H1 (cell line): ENCODE results near the gene NELFB. TPM values are rescaled to one million over a fixed set of nuclear protein-coding genes. Genes with fewer than 3 reads are reported as not detected.

Source experiments
- CTCF ChIA-PET: fragments of 300-600 bp; sonication (Branson Sonifier 250); formaldehyde crosslinking; loops from one replicate; lab custom pipeline; 2021; ENCODE audit not compliant: partially characterized antibody; lab: Charles Lee
- POLR2A ChIA-PET: fragments of 300-600 bp; sonication (Branson Sonifier 250); formaldehyde crosslinking; loops from one replicate; lab custom pipeline; 2021; ENCODE audit warnings: inconsistent platforms; ENCODE audit not compliant: partially characterized antibody; lab: Charles Lee
- DNase-seq, 2 experiments: peaks; one replicate each; pipeline versions ENCODE4 v3.0.0 to v3.0.0-alpha.2; 2010 to 2022; ENCODE audit warnings: low spot score in 2 of 2, low read depth in 1 of 2, mixed read lengths in 1 of 2
- FAIRE-seq: peaks from 2 replicates; lab custom pipeline; 2011; peaks lifted over from hg19 to GRCh38; lab: Jason Lieb, UNC
- H2AFZ ChIP-seq: 2 replicates; pipeline ENCODE4 v1.8.1; 2012; ENCODE audit warnings: low read length, inconsistent platforms
- H2AK5ac ChIP-seq: 2 replicates; pipeline ENCODE4 v1.6.1; 2013; ENCODE audit warnings: low read depth, low read length
- H2BK120ac ChIP-seq: replicated peaks from 2 replicates; pipeline ENCODE3; 2013; ENCODE audit warnings: low read depth, low read length, inconsistent platforms
- H2BK12ac ChIP-seq: 2 replicates; pipeline ENCODE4 v1.6.1; 2013; ENCODE audit warnings: low read depth, low read length
- H2BK15ac ChIP-seq: 2 replicates; pipeline ENCODE4 v1.6.1; 2013; ENCODE audit warnings: low read length
- H2BK20ac ChIP-seq: 2 replicates; pipeline ENCODE4 v1.6.1; 2013; ENCODE audit warnings: low read length
- H2BK5ac ChIP-seq: 2 replicates; pipeline ENCODE4 v1.6.1; 2013; ENCODE audit warnings: low read depth, low read length
- H3K14ac ChIP-seq: 2 replicates; pipeline ENCODE4 v1.6.1; 2013; ENCODE audit warnings: inconsistent platforms; ENCODE audit not compliant: insufficient read length
- H3K18ac ChIP-seq: 2 replicates; pipeline ENCODE4 v1.6.1; 2013; ENCODE audit warnings: low read length; ENCODE audit errors: extremely low read depth
- H3K23ac ChIP-seq: 2 replicates; pipeline ENCODE4 v1.6.1; 2013; ENCODE audit warnings: inconsistent platforms; ENCODE audit not compliant: insufficient read length
- H3K23me2 ChIP-seq: 2 replicates; pipeline ENCODE4 v1.6.1; 2013; ENCODE audit warnings: low read depth, low read length
- H3K27ac ChIP-seq: 2 replicates; pipeline ENCODE4 v1.6.1; 2011; ENCODE audit warnings: low read depth, low read length, inconsistent platforms
- H3K27me3 ChIP-seq, 4 experiments: replicated peaks in 1 of 4; 1 replicate in 1 of 4; 2 replicates in 3 of 4; pipeline versions ENCODE4 v1.6.1 to v1.8.1; 2011 to 2013; ENCODE audit warnings: low read length in 3 of 4, mild to moderate bottlenecking in 3 of 4, inconsistent platforms in 2 of 4, mixed read lengths in 2 of 4, moderate library complexity in 1 of 4; ENCODE audit not compliant: control insufficient read depth in 3 of 4, insufficient read depth in 3 of 4; ENCODE audit errors: extremely low read depth in 1 of 4
- H3K36me3 ChIP-seq, 4 experiments: 2 replicates each; pipeline versions ENCODE4 v1.6.1 to v1.8.1; 2011 to 2013; ENCODE audit warnings: mild to moderate bottlenecking in 4 of 4, low read length in 3 of 4, moderate library complexity in 2 of 4, control low read depth in 1 of 4, inconsistent platforms in 1 of 4; ENCODE audit not compliant: insufficient read depth in 4 of 4, control insufficient read depth in 2 of 4
- H3K4ac ChIP-seq: replicated peaks from 2 replicates; pipeline ENCODE3; 2013; ENCODE audit warnings: low read length, low read depth, mixed read lengths, inconsistent platforms; ENCODE audit not compliant: insufficient read length
- H3K4me1 ChIP-seq, 4 experiments: replicated peaks in 1 of 4; 1 replicate in 1 of 4; 2 replicates in 3 of 4; pipeline versions ENCODE4 v1.6.1 to v1.8.1; 2011 to 2013; ENCODE audit warnings: low read length in 3 of 4, inconsistent platforms in 2 of 4, mixed read lengths in 1 of 4; ENCODE audit not compliant: insufficient read depth in 4 of 4, control insufficient read depth in 3 of 4
- H3K4me2 ChIP-seq, 2 experiments: 2 replicates each; pipeline versions ENCODE4 v1.6.1 to v1.8.1; 2011 to 2013; ENCODE audit warnings: low read depth in 2 of 2, low read length in 2 of 2, control low read depth in 1 of 2, inconsistent platforms in 1 of 2, mild to moderate bottlenecking in 1 of 2; ENCODE audit not compliant: insufficient read depth in 1 of 2
- H3K4me3 ChIP-seq, 4 experiments: fragments of 200-600, 300-600 bp in 1 of 4; sonication (generic), shearing (Covaris generic), sonication (Bioruptor Twin) in 1 of 4; 2 replicates each; pipeline versions ENCODE4 v1.5.1 to v1.8.1; 2011 to 2016; ENCODE audit warnings: low read length in 4 of 4, low read depth in 3 of 4, control low read depth in 2 of 4, inconsistent platforms in 2 of 4, mild to moderate bottlenecking in 2 of 4, mixed read lengths in 1 of 4, moderate library complexity in 1 of 4; ENCODE audit not compliant: insufficient read depth in 2 of 4; ENCODE audit errors: extremely low read depth in 1 of 4
- H3K56ac ChIP-seq: replicated peaks from 2 replicates; pipeline ENCODE3; 2013; ENCODE audit warnings: low read depth, mild to moderate bottlenecking, mixed read lengths, low read length, inconsistent platforms; ENCODE audit not compliant: insufficient read length
- H3K79me1 ChIP-seq: 2 replicates; pipeline ENCODE4 v1.6.1; 2013; ENCODE audit warnings: low read depth, low read length, control low read depth
- H3K79me2 ChIP-seq, 2 experiments: 2 replicates each; pipeline versions ENCODE4 v1.6.1 to v1.8.1; 2012 to 2013; ENCODE audit warnings: low read length in 2 of 2, mild to moderate bottlenecking in 2 of 2, inconsistent platforms in 1 of 2; ENCODE audit not compliant: insufficient read depth in 2 of 2, control insufficient read depth in 1 of 2
- H3K9ac ChIP-seq, 4 experiments: replicated peaks in 1 of 4; 1 replicate in 1 of 4; 2 replicates in 3 of 4; pipeline versions ENCODE4 v1.6.1 to v1.8.1; 2011 to 2013; ENCODE audit warnings: low read depth in 3 of 4, low read length in 3 of 4, control low read depth in 2 of 4, mild to moderate bottlenecking in 2 of 4, moderate library complexity in 2 of 4, inconsistent platforms in 1 of 4; ENCODE audit errors: extremely low read depth in 1 of 4
- H3K9me3 ChIP-seq, 2 experiments: 2 replicates each; pipeline versions ENCODE4 v1.6.1 to v1.8.1; 2012 to 2013; ENCODE audit warnings: mild to moderate bottlenecking in 2 of 2, moderate library complexity in 2 of 2, control low read depth in 1 of 2, inconsistent platforms in 1 of 2, low read depth in 1 of 2, low read length in 1 of 2, mixed read lengths in 1 of 2; ENCODE audit not compliant: insufficient read depth in 2 of 2
- H4K20me1 ChIP-seq, 2 experiments: replicated peaks in 1 of 2; 2 replicates each; pipeline versions ENCODE3 to v1.8.1; 2011 to 2013; ENCODE audit warnings: inconsistent platforms in 2 of 2, low read length in 2 of 2, mild to moderate bottlenecking in 1 of 2; ENCODE audit not compliant: insufficient read depth in 2 of 2, control insufficient read depth in 1 of 2
- H4K5ac ChIP-seq: 2 replicates; pipeline ENCODE4 v1.6.1; 2013; ENCODE audit warnings: low read length, low read depth, mixed read lengths, inconsistent platforms; ENCODE audit not compliant: insufficient read length
- H4K8ac ChIP-seq: 2 replicates; pipeline ENCODE4 v1.8.0; 2013; ENCODE audit warnings: mild to moderate bottlenecking, moderate library complexity, low read length, inconsistent platforms; ENCODE audit not compliant: insufficient read depth; ENCODE audit errors: extremely low read depth
- H4K91ac ChIP-seq: replicated peaks from 2 replicates; pipeline ENCODE3; 2013; ENCODE audit warnings: low read length, mixed read lengths, inconsistent platforms; ENCODE audit not compliant: insufficient read length
- CEBPB ChIP-seq: IDR thresholded peaks from 2 replicates; pipeline ENCODE4 v1.6.1; 2012; ENCODE audit warnings: low read depth, low read length
- HDAC2 ChIP-seq, 2 experiments: fragments of 300-600 bp in 1 of 2; sonication (generic) in 1 of 2; IDR thresholded peaks; 2 replicates each; pipeline ENCODE4 v1.6.1; 2011 to 2012; ENCODE audit warnings: low read depth in 2 of 2, low read length in 2 of 2, mild to moderate bottlenecking in 2 of 2, moderate library complexity in 2 of 2, borderline replicate concordance in 1 of 2, inconsistent platforms in 1 of 2
- KDM5A ChIP-seq: fragments of 200-600 bp; IDR thresholded peaks from 2 replicates; pipeline ENCODE4 v1.7.1; 2012; ENCODE audit warnings: mild to moderate bottlenecking, low read length, inconsistent platforms, mixed read lengths
- POLR2A ChIP-seq, 2 experiments: IDR thresholded peaks; 1 replicate in 1 of 2; 2 replicates in 1 of 2; pipeline ENCODE4 v1.6.1; 2011; ENCODE audit warnings: low read depth in 2 of 2, low read length in 2 of 2, mild to moderate bottlenecking in 2 of 2; ENCODE audit errors: control extremely low read depth in 1 of 2
- POLR2AphosphoS5 ChIP-seq: IDR thresholded peaks from 2 replicates; pipeline ENCODE4 v1.6.1; 2011; ENCODE audit warnings: low read depth, low read length
- RBBP5 ChIP-seq: IDR thresholded peaks from 2 replicates; pipeline ENCODE4 v1.7.1; 2012; ENCODE audit warnings: low read depth, mild to moderate bottlenecking, inconsistent platforms, low read length, moderate library complexity, borderline replicate concordance
- RFX5 ChIP-seq: IDR thresholded peaks from 2 replicates; pipeline ENCODE4 v1.6.1; 2011; ENCODE audit warnings: low read depth, low read length, improper control_type of control experiment, borderline replicate concordance
- SIN3A ChIP-seq, 2 experiments: IDR thresholded peaks in 1 of 2; conservative IDR thresholded peaks in 1 of 2; 2 replicates each; pipeline ENCODE4 v1.6.1; 2011 to 2012; ENCODE audit warnings: low read length in 2 of 2, improper control_type of control experiment in 1 of 2, low read depth in 1 of 2, mild to moderate bottlenecking in 1 of 2
- SP4 ChIP-seq: IDR thresholded peaks from 2 replicates; pipeline ENCODE4 v1.6.1; 2012; ENCODE audit warnings: low read length, inconsistent platforms
- TCF12 ChIP-seq: IDR thresholded peaks from 2 replicates; pipeline ENCODE4 v1.6.1; 2011; ENCODE audit warnings: low read depth, mild to moderate bottlenecking, low read length
- YY1 ChIP-seq: IDR thresholded peaks from 2 replicates; pipeline ENCODE4 v1.6.1; 2011; ENCODE audit warnings: low read depth, mild to moderate bottlenecking, low read length
- WGBS, 2 experiments: shearing (Covaris generic) in 1 of 2; methylation state at CpG; one replicate each; pipeline versions ENCODE4 v1.1.6 to v1.1.7; 2013 to 2015; ENCODE audit warnings: low lambda C conversion rate in 2 of 2, mixed read lengths in 2 of 2, inconsistent platforms in 1 of 2, low coverage in 1 of 2, missing lambda C conversion rate in 1 of 2; ENCODE audit not compliant: insufficient replicate concordance in 2 of 2, insufficient coverage in 1 of 2, insufficient read length in 1 of 2; ENCODE audit errors: extremely low coverage in 1 of 2, missing lambda C conversion rate in 1 of 2; 5-methylcytosine and 5-hydroxymethylcytosine counted together
- polyA plus RNA-seq, 7 experiments: library from polyadenylated mRNA; depleted of rRNA in 3 of 7; stranded (reverse) in 5 of 7; unstranded in 2 of 7; fragments of >200 nt in 5 of 7; fragments of 200-250 nt in 2 of 7; gene quantifications; 1 replicate in 5 of 7; 2 replicates in 1 of 7; 4 replicates in 1 of 7; pipeline versions ENCODE4 v1.2.1 to v1.2.3, GENCODE V29; 2011 to 2013; ENCODE audit warnings: missing spikeins in 2 of 7, mixed read lengths in 2 of 7
- total RNA-seq: library from RNA; stranded (reverse); fragmentation: NEBNext Ultra II Directional; extraction: Animal tissue kit (Norgen Biotek cat#: 25700); gene quantifications from 2 replicates; pipeline ENCODE4 v1.2.1, GENCODE V29; 2021

NELFB gene
- total and polyA plus RNA-seq, 2 of the 8 experiments (the other 6 are each of a cell fraction or from before 2014, with no cell fraction given) = 57.6 to 78.0 TPM

- H2BK20ac ChIP-seq = no peak overlapping the region
- 80% methylated on average over 15 of the region's 15 CpGs; no CpG with 5 or more reads in 1 of the 2 experiments for WGBS, 2 experiments
- H3K14ac ChIP-seq = no peak overlapping the region
- no peak overlapping the region for H3K18ac ChIP-seq
- H3K79me2 ChIP-seq = peaks cover 0 to 17% of the 10 kb centered on the region in 2 experiments; a peak in 2 of 4 replicates
- peaks cover 0 to 20% (median 11%) of the 10 kb centered on the region in 4 experiments; a peak in 5 of 7 replicates for H3K4me1 ChIP-seq
- POLR2A ChIA-PET = interaction anchor here (0.8 to 69.9 kb wide), 8 partner anchors 9 to 383 kb away, joined by 3 to 1462 read pairs (median 5); partner anchors contain the start of genes CYSRT1, NDOR1, NELFB and NPDC1
- no peak overlapping the region for H3K23ac ChIP-seq
- peaks cover 17 to 18% of the 10 kb centered on the region in 2 experiments for H4K20me1 ChIP-seq
- H3K36me3 ChIP-seq = peaks cover 6 to 18% (median 15%) of the 10 kb centered on the region in 4 experiments; a peak in 7 of 8 replicates
- H3K9me3 ChIP-seq = no peaks in the 10 kb centered on the region
- no peak for FAIRE-seq
- CTCF ChIA-PET = interaction anchor here (0.8 to 9.1 kb wide), 12 partner anchors 9 to 40 kb away, joined by 3 to 113 read pairs (median 4); partner anchors contain the start of genes CYSRT1, NELFB, RNF208 and RNF224
- H2AK5ac ChIP-seq = no peak overlapping the region
- no peaks in the 10 kb centered on the region; a peak in 1 of 7 replicates for H3K27me3 ChIP-seq
- H3K79me1 ChIP-seq = peaks cover 5% of the 10 kb centered on the region
- H3K23me2 ChIP-seq = peaks cover 5% of the 10 kb centered on the region; the same call in 1 of the 2 replicates
- H4K5ac ChIP-seq = no peak overlapping the region
- H2BK12ac ChIP-seq = no peak overlapping the region
- H3K4me3 ChIP-seq = no peak overlapping the region
- no peak overlapping the region for H3K4ac ChIP-seq
- H2AFZ ChIP-seq = no peak overlapping the region
- H3K9ac ChIP-seq = no peak overlapping the region; a peak in 1 of 7 replicates
- no peak overlapping the region for H2BK5ac ChIP-seq
- H4K91ac ChIP-seq = no peak overlapping the region
- H3K27ac ChIP-seq = no peak overlapping the region
- peak overlapping the region; percentile 14 to 15; a peak in 1 of 4 replicates for H3K4me2 ChIP-seq
- H4K8ac ChIP-seq = no peak overlapping the region
- no peak overlapping the region for H2BK120ac ChIP-seq
- H3K56ac ChIP-seq = no peak overlapping the region
- DNase-seq = peak in 1 of 2 experiments; percentile 50
- no peak overlapping the region for H2BK15ac ChIP-seq
- TF ChIP-seq TCF12 = no peak
- TF ChIP-seq RBBP5 = no peak
- TF ChIP-seq KDM5A = no peak
- no peak for TF ChIP-seq RFX5
- TF ChIP-seq CEBPB = no peak
- peak in 1 of 2 experiments; percentile 64; a peak in 1 of 3 replicates for TF ChIP-seq POLR2A (IDR thresholded peaks at IDR 0.05; ENCODE audit: control extremely low read depth in 1 of 2, low read depth in 2 of 2, low read length in 2 of 2)
- TF ChIP-seq SP4 = 0 out of 2 replicates have a peak, but pooled peaks have one; percentile 27
- TF ChIP-seq SIN3A (conservative IDR thresholded peaks at IDR 0.05 in 1 of 2, IDR thresholded peaks at IDR 0.05 in 1 of 2; ENCODE audit: low read depth in 1 of 2, low read length in 2 of 2) = no peak
- no peak for TF ChIP-seq YY1
- no peak for TF ChIP-seq HDAC2 (IDR thresholded peaks at IDR 0.05; ENCODE audit: borderline replicate concordance in 1 of 2, low read depth in 2 of 2, low read length in 2 of 2)
- peak; percentile 87 for TF ChIP-seq POLR2AphosphoS5
Measured at GRCh38 chr9:137243626-137244485, 11.3 kb upstream of the NELFB start.
